Measurements from ENCODE around the gene FAXC.
"Not testable (repeated sequence)": the region's sequence is repeated elsewhere in the genome, so short reads cannot be mapped to it uniquely, and the experiment has no call there.

Gene FAXC

DNA sequence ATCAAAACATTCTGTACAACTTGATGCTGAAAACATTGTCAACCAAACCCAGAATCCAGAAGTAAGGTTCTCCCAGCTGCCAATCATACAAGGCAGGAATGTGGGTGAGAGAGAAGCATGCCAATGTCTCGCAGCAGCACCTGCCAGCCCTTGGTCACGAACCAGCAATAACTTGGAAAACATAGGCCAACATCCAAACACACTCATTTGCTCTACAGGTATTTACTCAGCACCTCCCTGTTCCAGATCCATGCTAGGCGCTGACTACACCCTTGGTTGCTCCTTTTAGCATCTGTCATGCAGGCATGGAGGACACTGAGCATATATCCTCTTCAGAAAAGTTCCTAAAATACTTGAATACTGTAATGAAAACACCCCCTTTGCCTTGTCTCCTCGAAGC is 63.6 kb downstream of the FAXC start:
- DNase-seq (ENCODE audit: low read depth), result no peak

DNA sequence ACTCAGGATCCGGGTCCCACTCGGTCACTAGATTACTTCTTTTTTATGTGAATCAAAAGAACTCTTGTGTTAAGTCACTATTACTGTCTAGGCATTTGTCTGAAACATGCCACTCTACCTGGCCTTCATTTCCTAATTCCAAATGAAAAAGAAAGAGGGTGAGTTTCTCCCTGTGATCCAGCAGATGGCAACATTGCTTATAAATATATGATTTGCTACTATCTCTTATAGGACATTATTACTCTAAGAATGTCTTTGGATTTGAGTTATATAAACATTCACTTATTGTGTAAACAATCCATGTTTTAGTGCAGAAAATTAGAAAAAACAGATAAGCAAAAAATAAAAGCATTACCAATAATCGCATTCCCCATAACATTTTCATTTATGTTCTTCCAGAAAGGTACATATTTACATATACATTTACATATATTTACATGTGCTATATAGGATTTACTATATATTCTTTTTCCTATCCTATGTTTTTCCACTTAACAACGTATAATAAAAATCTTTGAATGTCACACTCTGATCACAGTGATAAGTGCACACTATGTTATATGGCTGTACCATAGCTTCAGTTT is 66.9 kb downstream of the FAXC start:
- DNase-seq (ENCODE audit: low read depth), result no peak

DNA sequence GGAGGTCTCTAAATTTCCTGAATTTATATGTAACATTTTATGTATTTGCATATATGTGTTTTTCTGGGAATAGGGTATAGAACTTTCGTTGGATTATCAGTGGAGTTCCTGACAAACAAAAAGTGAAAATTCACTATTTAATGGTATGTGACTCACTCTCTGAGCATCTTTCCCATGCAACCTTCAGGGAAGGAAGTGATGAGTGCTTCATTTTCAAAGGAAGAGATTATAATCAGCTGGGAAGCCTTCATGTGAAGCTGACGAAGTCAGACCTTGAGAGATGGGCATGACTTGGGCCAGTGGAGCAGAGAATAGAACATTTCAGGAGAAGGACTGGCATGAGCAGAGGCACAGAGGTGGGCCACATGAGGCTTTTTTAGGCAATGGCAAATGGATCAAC is 72.7 kb downstream of the FAXC start:
- no peak for DNase-seq (ENCODE audit: low read depth)

DNA sequence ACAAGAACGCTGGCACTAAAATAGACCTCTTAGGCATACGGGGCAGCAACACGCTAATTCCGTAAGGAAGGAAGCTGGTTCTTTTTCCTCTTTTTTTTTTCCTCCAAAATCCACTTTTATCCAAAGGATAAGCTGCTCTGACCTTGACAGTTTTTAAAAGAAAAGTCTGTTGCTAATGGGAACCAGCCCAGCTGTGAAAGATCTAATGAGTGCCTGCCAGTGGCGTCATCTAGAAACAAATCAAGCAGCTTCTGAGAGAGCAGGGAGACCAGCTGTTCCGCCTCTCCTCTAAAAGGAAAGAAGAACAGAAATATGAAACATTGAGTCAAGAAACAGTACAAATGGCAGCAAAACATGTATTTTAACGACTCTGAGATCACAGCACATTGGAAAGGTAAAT is 78.6 kb downstream of the FAXC start:
- DNase-seq (ENCODE audit: low read depth), result no peak

DNA sequence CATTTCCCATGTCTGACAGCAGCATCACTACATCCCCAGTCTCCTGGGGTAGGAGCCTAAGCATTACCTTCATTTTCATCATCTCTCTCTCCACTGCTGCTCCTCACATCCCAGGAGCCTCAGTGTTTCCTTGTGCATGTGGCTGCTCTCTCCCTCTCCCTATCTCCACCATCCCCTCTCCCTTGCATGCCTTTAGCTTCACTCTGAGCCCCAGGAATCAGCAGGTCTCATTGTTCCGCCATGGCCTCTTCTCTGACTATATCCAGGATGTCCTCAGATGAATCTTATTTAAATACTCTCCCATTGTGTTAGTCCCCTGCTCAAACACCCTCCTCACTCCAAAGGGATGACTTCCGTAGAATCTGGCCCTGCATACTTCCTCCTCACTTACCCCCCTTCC is 79.4 kb downstream of the FAXC start:
- no peak for DNase-seq (ENCODE audit: low read depth)

DNA sequence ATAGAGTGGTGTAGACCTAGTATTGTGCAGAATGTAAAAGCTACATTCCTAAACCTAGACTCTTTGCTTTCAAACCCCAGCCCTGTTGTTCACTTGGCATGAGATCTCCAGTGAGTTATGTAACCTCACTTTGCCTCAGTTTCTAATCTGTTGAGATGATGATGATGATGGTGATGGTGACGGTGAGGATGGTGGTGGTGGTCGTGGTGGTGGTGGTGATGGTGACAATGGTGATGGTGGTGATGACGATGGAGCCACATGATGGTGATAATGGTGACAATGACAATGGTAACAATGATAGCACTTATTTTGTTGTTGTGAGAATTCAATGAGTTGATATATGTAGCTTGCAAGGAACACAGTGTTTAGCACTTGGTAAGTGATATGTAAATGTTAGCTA is 80.3 kb downstream of the FAXC start:
- DNase-seq (ENCODE audit: low read depth), result no peak

DNA sequence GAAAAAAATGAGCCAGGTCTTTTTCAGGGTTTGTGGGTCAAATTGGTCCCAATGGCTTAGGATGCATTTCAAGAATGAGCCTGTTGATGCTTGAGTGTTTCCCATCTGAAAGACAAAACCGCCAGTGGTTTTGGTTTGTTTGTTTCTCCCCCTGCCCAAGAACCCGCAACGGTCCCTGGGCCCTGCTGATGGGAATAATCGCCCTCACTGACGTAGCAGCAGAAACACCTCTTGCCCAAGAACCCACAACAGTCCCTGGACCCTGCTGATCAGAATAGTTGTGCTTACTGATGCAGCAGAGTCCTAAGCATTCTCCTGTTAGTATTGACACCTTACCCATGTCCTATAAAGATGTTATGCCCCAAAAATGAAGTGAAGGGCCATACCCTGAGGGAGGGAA is 82.5 kb downstream of the FAXC start:
- DNase-seq (ENCODE audit: low read depth), result not testable (repeated sequence)

DNA sequence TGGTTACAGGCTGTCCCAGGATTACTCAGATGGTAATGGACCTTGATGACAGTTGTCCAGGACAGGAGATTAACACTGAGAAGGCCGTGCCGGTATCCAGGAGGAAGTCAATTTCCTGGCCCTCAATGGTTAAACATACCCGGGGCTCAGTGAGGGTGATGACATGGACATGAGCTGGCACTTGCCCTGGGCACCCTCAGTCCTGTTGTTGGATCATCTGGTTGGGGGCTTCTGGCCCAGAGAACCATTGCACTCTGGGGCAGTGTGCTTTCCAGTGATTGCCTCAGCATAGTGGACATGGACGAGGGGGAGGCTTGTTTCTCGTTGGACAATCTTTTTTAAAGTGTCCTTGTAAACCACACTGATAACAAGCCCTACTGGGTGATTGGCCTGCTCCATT is 84.0 kb downstream of the FAXC start:
- not testable (repeated sequence) for DNase-seq (ENCODE audit: low read depth)

DNA sequence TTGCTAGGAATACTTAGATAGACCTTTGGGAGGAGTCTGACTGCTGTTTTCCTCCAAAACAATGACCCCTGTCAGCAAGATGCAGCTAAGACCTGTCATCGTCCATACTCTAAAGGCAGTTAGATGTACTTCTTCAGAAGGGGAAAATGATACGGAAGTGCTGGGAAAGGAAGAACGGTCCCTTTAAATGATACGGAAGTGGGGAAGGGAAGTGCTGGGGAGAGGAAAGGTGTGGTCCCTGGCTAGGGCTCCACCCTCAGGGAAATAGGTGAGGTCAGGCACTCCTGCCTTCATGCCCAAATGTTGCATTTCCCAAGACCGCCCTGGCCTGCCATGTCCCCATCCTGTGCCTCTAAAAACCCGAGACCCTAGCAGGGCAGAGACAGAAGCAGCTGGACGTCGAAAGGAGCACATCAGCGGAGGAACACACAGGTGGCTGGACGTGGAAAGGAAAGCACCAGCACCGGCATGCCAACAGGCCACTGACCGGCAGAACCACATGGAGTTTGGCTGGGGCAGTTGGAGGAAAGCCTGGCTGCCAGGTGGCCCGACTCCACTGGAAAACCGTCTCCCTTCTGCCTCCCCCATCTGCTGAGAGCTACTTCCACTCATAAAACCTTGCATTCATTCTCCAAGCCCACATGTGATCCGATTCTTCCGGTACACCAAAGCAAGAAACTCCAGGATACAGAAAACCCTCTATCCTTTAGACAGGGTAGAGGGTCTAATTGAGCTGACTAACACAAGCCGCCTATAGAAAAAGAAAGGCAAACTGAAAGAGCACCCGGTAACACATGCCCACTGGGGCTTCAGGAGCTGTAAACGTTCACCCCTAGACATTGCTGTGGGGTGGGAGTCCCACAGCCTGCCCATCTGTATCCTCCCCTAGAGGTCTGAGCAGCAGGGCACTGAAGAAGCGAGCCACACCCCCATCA is 94.6 kb downstream of the FAXC start:
- no peak for DNase-seq (ENCODE audit: low read depth)

DNA sequence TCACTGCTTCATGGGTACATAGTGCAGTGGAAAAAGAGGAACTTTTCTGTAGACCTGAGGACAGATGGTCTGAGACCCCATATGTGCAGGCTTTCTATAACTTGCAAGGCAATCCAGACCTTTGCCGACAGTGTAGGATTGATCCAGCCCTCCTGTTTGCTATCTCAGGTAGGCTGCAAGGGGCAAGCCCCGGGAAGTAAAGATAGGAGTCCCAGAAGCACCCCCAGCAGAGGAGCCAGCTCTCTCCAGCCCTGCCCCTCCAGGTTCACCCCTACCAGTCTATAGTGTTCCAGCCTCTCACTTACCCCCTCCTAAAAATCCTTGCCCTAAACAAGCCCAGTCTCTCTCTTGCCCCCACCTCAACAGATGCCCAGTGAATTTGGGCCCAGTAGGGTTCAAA is 96.2 kb downstream of the FAXC start:
- DNase-seq (ENCODE audit: low read depth), result no peak

DNA sequence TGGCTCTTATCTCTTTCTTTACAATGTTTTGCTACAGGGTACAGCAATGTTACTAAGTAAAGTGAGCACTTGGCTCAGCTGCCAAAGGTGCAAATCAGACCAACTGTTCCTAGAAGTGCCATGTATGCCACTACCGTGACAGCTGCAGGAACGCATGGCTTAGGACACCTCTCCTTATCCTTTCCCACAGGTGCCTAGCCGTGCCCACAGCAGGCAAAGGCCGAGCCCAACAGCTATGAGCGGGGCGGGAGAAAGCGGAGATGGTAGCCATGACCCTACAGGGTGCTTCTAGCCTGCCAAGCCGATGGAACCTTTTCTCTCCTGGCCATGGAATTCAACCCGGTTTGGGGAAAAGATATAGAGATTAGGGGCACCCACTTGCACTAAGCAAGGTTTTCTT is 97.1 kb downstream of the FAXC start:
- DNase-seq (ENCODE audit: low read depth), result no peak

DNA sequence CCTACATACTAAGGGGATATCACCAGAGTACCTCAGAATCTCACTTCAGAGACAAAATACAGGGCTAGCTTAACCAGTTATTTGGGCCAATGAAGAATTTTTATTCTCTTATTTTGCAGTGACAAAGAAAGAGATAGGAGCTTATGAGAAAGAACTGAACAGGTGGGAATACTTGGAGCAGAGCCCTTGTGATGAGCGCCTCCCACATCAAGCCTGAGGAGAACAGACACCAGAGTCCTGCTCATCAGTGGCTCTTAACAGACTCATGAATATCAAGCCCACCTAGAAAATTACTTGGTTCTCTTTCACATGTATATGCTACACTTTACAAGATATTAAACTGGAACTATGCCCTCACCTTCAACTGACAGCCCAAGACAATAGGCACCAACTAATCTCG is 99.0 kb downstream of the FAXC start:
- no peak for DNase-seq (ENCODE audit: low read depth)

DNA sequence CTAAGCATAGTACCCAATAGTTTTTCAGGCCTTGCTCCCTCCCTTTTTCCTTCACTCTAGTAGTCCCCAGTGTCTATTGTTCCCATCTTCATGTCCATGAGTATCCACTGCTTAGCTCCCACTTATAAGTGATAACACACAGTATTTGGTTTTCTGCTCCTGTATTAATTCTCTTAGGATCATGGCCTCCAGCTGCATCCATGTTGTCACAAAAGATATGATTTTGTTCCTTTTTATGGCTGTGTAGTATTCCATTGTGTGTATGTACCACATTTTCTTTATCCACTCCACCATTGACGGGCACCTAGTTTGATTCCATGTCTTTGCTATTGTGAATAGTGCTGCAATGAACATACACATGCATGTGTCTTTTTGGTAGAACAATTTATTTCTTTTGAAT is 102.9 kb downstream of the FAXC start:
- DNase-seq (ENCODE audit: low read depth), result no peak

DNA sequence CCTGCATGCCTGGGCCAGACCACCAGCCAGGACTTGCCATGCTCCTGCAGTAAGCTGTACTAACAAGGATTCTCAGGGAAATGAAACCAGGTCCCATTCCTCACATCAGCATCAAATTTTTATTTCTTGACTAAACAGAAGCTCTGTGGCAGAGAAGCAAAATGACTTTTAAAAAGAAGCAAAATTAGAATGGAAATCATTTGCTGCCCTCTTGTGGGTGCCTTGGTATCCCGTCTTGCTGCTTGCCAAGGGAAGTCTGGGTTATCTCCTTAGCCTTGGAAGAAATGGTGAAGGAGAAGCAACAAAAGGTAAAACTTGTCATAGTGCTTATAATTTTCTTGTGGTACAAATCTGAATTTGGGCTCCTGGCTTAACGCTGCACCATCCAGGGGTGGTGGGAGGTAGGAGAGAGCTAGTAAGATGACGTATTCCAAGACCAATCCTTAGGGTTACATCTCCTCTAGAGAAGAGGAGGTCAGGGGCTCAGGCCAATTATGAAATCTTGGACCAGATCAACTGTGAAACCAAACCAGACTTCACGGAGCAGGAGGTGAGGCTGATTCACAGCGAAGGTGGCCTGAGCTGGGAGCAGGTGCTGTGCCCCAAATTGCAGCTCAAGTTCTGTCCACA is 107.5 kb downstream of the FAXC start:
- no peak for DNase-seq (ENCODE audit: low read depth)

DNA sequence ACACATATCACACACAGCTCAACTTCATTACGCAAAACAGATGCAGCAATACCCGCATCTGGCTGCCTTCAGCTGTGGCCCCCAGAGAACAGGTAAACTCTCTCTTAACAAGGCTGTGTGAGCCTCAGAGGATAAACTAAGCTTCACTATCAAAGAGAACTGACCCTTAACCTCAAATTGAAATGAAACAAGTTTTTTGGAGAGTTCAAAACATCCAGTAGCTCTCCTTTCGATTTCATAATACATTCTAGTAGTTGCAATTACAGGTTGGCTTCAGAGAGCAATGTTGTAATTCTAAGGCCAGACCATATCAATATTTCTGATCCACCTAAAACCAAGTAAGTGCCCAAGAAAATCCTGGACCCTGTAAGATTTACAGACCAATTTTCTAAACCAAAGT is 113.5 kb downstream of the FAXC start:
- no peak for DNase-seq (ENCODE audit: low read depth)

DNA sequence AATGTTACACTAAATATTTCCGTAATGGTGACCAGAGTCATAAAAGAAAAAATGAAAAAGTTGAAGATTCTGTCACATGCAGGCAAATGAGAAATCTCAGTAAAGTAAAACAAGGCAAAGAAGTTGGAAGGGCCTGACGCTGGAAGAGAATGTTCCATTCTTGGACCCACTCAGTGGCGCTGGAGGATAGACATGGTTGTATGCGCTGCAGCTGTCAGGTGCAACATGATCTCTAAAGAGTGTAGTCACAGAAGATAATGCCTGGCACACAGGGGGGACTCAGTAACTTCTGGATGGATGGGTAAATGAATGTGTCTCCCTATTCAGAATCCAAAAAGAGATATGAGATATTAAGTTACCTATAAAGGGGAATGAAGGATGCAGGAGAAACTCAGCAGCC is 116.3 kb downstream of the FAXC start:
- DNase-seq (ENCODE audit: low read depth), result no peak

DNA sequence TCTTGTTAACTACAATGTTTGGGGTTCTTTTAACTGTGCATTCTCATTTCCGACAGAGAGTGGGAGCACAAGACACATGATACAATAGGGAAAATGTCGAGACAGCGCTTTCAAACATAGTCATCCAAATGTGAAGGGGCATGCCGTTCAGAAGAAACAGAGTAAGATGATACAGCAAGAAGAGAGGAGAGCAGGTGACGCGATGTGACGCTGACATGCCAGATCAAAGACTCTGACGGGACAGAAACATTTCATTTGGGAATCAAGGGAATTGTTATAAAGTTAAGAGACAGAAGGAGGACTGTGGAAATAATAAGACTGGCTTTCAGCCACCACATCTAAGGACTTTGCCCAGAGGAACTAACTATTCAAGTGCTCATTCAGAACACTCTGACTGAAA is 117.4 kb downstream of the FAXC start:
- DNase-seq (ENCODE audit: low read depth), result no peak

DNA sequence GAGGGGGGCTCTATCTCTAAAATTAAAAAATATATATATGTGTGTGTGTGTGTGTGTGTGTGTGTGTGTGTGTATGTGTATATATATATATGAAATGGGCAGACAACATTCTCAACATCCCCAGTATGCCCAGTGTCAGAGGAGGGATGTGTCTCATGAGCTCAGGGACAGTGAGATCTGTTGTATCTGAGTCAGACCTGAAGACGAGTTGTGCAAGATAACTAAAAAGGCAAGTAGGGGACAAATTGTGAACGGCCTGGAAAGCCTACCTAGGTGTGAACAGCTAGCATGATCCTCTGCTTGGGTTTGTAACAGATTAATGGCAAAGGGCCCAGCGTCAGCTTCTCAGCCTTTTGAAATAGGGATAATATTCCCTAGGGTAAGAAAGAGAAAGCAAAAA is 124.3 kb downstream of the FAXC start:
- no peak for DNase-seq (ENCODE audit: low read depth)

Data from activated gamma-delta T cell treated with anti-CD3 and anti-CD28 coated beads, Interleukin-2, amount 50 U/mL, for 16 hours (primary cell).